A549 (cell line): ENCODE results near the gene DFFB. TPM values are rescaled to one million over a fixed set of nuclear protein-coding genes. Genes with fewer than 3 reads are reported as not detected.

Source experiments
- ATAC-seq, 2 experiments: fragments of 200-7000 bp in 1 of 2; fragments of >200 bp in 1 of 2; cut with Nextera tagmentation in 1 of 2; cut with Tn5 transposase in 1 of 2; 3 replicates each; pipeline versions ENCODE4 v1.8.0 to v1.9.1; 2018 to 2020; ENCODE audit warnings: mild to moderate bottlenecking in 1 of 2, moderate library complexity in 1 of 2
- CTCF ChIA-PET: fragments of 300-600 bp; sonication (Branson Sonifier 250); formaldehyde crosslinking; extraction: SDS; loops from one replicate; lab custom pipeline; 2021; ENCODE audit warnings: antibody characterized with exemption, inconsistent platforms; lab: Yijun Ruan, JAX
- POLR2A ChIA-PET: fragments of 350-600 bp; formaldehyde crosslinking; extraction: SDS; loops from one replicate; lab custom pipeline; 2021; ENCODE audit warnings: antibody characterized with exemption, inconsistent platforms; lab: Yijun Ruan, JAX
- DNase-seq, 2 experiments: peaks; one replicate each; pipeline versions ENCODE4 v3.0.0 to v3.0.0-alpha.2; 2011 to 2016; ENCODE audit warnings: low read depth in 1 of 2, low spot score in 1 of 2
- FAIRE-seq: peaks from 2 replicates; lab custom pipeline; 2011; peaks lifted over from hg19 to GRCh38; lab: Jason Lieb, UNC
- H3K27ac ChIP-seq, 2 experiments: fragments of >200 bp; sonication (Bioruptor Twin); formaldehyde crosslinking; 3 replicates each; pipeline ENCODE4 v1.5.1; 2016 to 2017
- H3K4me1 ChIP-seq: fragments of >200 bp; sonication (Bioruptor Twin); formaldehyde crosslinking; 3 replicates; pipeline ENCODE4 v1.6.1; 2016
- H3K4me2 ChIP-seq: fragments of >200 bp; sonication (Bioruptor Twin); formaldehyde crosslinking; 3 replicates; pipeline ENCODE4 v1.6.1; 2016
- H3K4me3 ChIP-seq: fragments of >200 bp; sonication (Bioruptor Twin); formaldehyde crosslinking; 3 replicates; pipeline ENCODE4 v1.5.1; 2016
- H3K9me3 ChIP-seq: fragments of >200 bp; sonication (Bioruptor Twin); formaldehyde crosslinking; 3 replicates; pipeline ENCODE4 v1.6.1; 2016
- EHF ChIP-seq: fragments of 250-450 bp; sonication (Bioruptor Pico); IDR thresholded peaks from 2 replicates; pipeline ENCODE4 v1.5.0; 2020; ENCODE audit warnings: mild to moderate bottlenecking
- ESRRA ChIP-seq: fragments of 150-350 bp; IDR thresholded peaks from 2 replicates; pipeline ENCODE4 v1.6.1; 2014; ENCODE audit warnings: mild to moderate bottlenecking, low read length, borderline replicate concordance
- FOSL2 ChIP-seq, 2 experiments: fragments of 450-650 bp in 1 of 2; fragments of >200 bp in 1 of 2; sonication (Bioruptor Twin) in 1 of 2; formaldehyde crosslinking; IDR thresholded peaks; 2 replicates each; pipeline versions ENCODE4 v1.5.0 to v1.6.1; 2016 to 2020; ENCODE audit warnings: mild to moderate bottlenecking in 1 of 2, moderate library complexity in 1 of 2
- FOXS1 ChIP-seq: fragments of 250-450 bp; sonication (Bioruptor Pico); IDR thresholded peaks from 2 replicates; pipeline ENCODE4 v1.5.0; 2020; ENCODE audit warnings: mild to moderate bottlenecking, moderate library complexity
- HOXB5 ChIP-seq: fragments of 250-450 bp; sonication (Bioruptor Pico); IDR thresholded peaks from 2 replicates; pipeline ENCODE4 v1.5.0; 2020; ENCODE audit warnings: mild to moderate bottlenecking, moderate library complexity
- JUN ChIP-seq, 2 experiments: fragments of >200 bp; sonication (Bioruptor Twin); formaldehyde crosslinking; IDR thresholded peaks; 2 replicates in 1 of 2; 3 replicates in 1 of 2; pipeline ENCODE4 v1.6.1; 2016 to 2017
- POLR2A ChIP-seq: IDR thresholded peaks from 2 replicates; pipeline ENCODE4 v1.6.1; 2012; ENCODE audit warnings: mild to moderate bottlenecking, low read length
- POLR2AphosphoS2 ChIP-seq: conservative IDR thresholded peaks from 2 replicates; pipeline ENCODE4 v1.6.1; 2012; ENCODE audit warnings: low read length, improper control_type of control experiment, inconsistent platforms
- RNF2 ChIP-seq: fragments of 200-600 bp; sonication (generic); IDR thresholded peaks from 2 replicates; pipeline ENCODE4 v1.6.1; 2016; ENCODE audit warnings: low read depth, mild to moderate bottlenecking, antibody characterized with exemption, moderate library complexity, borderline replicate concordance
- TFCP2L1 ChIP-seq: fragments of 250-450 bp; sonication (Bioruptor Pico); IDR thresholded peaks from 2 replicates; pipeline ENCODE4 v1.5.0; 2021; ENCODE audit warnings: mild to moderate bottlenecking
- ZNF302 ChIP-seq: fragments of 250-450 bp; sonication (Bioruptor Pico); IDR thresholded peaks from 2 replicates; pipeline ENCODE4 v1.9.0; 2021; ENCODE audit warnings: inconsistent platforms, mild to moderate bottlenecking, moderate library complexity
- WGBS: methylation state at CpG from one replicate; pipeline ENCODE4 v1.1.6; 2017; ENCODE audit errors: missing lambda C conversion rate; 5-methylcytosine and 5-hydroxymethylcytosine counted together
- polyA plus RNA-seq, 4 experiments: library from polyadenylated mRNA; depleted of rRNA in 3 of 4; stranded (reverse); fragments of >200 nt; fragmentation: RNase III in 1 of 4; extraction: RNeasy Plus Mini Kit Qiagen cat#74134 plus additional on column Dnase treatment in 1 of 4; gene quantifications; 2 replicates in 3 of 4; 3 replicates in 1 of 4; pipeline ENCODE4 v1.2.3, GENCODE V29; 2011 to 2017
- TF ChIP-seq, protein P1 (sequence below): IDR thresholded peaks from 2 replicates; pipeline ENCODE4 v1.6.1; 2012
- TF ChIP-seq, protein P2 (sequence below): fragments of >200 bp; sonication (Bioruptor Twin); formaldehyde crosslinking; IDR thresholded peaks from 2 replicates; pipeline ENCODE4 v1.6.1; 2016
- TF ChIP-seq, protein P3 (sequence below): fragments of 150-350 bp; IDR thresholded peaks from 2 replicates; pipeline ENCODE4 v1.6.1; 2014; ENCODE audit warnings: low read depth, mild to moderate bottlenecking, low read length

Gene DFFB
- polyA plus RNA-seq, 2 of the 4 experiments (the other 2 are of a cell fraction): 2.5 to 3.7 TPM

DNA sequence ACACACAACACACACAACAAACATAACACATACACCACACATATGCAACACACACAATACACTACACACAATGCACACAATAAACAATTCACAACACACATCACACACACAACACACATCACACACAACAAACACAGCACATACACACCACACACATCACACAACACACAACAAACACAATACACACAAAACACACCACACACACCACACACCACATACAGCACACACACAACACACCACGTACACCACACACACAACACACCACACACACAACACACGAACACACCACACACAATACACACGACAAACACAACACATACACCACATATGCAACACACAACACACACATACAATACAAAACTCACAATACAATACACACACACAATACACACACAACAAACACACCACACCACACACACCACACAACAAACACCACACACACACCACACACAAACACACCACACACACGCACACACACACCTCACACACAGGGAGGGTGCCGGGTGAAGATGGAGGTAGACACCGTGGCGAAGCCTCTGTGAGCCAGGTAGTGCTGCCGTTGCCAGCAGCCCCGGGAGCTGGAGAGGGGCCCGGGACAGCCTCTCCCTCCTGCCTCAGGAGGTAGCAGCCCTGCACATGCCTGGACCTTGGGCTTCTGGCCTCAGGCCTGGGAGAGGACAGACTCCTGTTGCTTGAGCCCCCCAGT, 73.2 kb downstream of the DFFB start (continued):
- TF ChIP-seq, protein P1, sequence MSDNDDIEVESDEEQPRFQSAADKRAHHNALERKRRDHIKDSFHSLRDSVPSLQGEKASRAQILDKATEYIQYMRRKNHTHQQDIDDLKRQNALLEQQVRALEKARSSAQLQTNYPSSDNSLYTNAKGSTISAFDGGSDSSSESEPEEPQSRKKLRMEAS: no peak
- no peak for TF ChIP-seq HOXB5 (CRISPR knock-in tag)
- TF ChIP-seq FOXS1: no peak
- no peak for TF ChIP-seq ZNF302 (CRISPR knock-in tag)
- no peak for TF ChIP-seq POLR2AphosphoS2
- TF ChIP-seq TFCP2L1 (CRISPR knock-in tag): no peak
- TF ChIP-seq, protein P2, sequence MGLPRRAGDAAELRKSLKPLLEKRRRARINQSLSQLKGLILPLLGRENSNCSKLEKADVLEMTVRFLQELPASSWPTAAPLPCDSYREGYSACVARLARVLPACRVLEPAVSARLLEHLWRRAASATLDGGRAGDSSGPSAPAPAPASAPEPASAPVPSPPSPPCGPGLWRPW: no peak
- TF ChIP-seq, all 56 proteins: peak for 0

- H3K27ac ChIP-seq: no peak overlapping the region
- TF ChIP-seq POLR2A: no peak
- TF ChIP-seq, protein P3, sequence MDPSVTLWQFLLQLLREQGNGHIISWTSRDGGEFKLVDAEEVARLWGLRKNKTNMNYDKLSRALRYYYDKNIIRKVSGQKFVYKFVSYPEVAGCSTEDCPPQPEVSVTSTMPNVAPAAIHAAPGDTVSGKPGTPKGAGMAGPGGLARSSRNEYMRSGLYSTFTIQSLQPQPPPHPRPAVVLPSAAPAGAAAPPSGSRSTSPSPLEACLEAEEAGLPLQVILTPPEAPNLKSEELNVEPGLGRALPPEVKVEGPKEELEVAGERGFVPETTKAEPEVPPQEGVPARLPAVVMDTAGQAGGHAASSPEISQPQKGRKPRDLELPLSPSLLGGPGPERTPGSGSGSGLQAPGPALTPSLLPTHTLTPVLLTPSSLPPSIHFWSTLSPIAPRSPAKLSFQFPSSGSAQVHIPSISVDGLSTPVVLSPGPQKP: no peak
- TF ChIP-seq, protein P2: no peak
- no peak for FAIRE-seq
- ChIA-PET CTCF (no interaction called here), POLR2A (no interaction called here)
- H3K4me2 ChIP-seq: no peak overlapping the region
- no peak for DNase-seq
- ATAC-seq: no peak
- 42% methylated on average over 11 of the region's 17 CpGs for WGBS
- H3K4me1 ChIP-seq: no peaks in the 10 kb centered on the region
- no peak overlapping the region for H3K4me3 ChIP-seq
- H3K9me3 ChIP-seq: no peaks in the 10 kb centered on the region; the same call in 2 of the 3 replicates
Measured at GRCh38 chr1:3931007-3931912, 74.0 kb downstream of the DFFB start.

DNA sequence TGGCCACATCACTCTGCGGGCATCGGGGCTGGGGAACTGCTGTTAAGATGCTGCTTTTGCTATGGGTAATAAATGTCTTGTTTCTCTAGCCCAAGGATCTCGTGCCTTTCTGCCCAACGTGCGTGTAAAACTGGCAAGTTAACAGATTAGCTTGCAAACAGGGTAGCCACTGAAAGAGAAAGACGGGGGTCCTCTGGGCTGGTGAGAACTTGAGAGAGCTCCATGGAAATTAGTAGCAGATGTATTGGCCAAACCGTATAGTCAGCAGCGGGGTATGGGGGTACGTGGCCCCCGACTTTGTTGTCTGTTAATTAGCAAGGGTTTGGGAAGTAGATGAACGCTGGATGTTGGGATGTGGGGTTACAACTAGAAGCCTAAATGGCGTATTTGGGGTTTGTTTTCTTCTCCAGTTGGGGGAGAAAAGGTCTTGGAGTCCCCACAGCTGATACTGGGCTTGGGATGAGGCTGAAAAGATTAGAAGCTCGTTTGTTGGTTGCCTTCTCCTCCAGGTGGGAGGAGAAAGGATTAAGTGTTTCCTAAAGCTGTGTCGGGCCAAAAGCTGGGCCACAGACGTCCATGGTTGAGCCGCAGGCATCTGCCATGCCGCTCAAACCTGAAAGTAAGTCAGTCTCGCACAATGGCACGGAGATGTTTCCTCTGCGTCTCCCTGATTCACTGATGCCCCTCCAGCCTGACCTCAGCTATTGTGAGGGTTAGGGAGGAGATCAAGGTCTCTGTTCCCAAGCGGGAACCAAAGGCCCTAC, 75.1 kb downstream of the DFFB start:
- no peak for TF ChIP-seq FOSL2 (IDR thresholded peaks at IDR 0.05)
- TF ChIP-seq FOSL2 (CRISPR knock-in tag; IDR thresholded peaks at IDR 0.05): no peak
- TF ChIP-seq RNF2: no peak
- TF ChIP-seq ESRRA: no peak
- TF ChIP-seq EHF (CRISPR knock-in tag): no peak
- TF ChIP-seq JUN (IDR thresholded peaks at IDR 0.05): no peak
- ATAC-seq (no peak), DNase-seq (no peak), FAIRE-seq (no peak)
- POLR2A ChIA-PET: no interaction called here
- H3K4me3 ChIP-seq: no peak overlapping the region
- H3K4me1 ChIP-seq: no peaks in the 10 kb centered on the region
- H3K27ac ChIP-seq: no peak overlapping the region
- CTCF ChIA-PET: no interaction called here
- H3K4me2 ChIP-seq: no peak overlapping the region
- WGBS: 14% methylated on average over 21 of the region's 21 CpGs
- peaks cover 5% of the 10 kb centered on the region; the same call in 2 of the 3 replicates for H3K9me3 ChIP-seq

Other genes starting within 250 kb of the DFFB start
- gene MEGF6, start 246.0 kb upstream of the DFFB start, polyA plus RNA-seq (2011; rRNA removed): 0.66 and 0.82 TPM in 2 replicates
- gene MEGF6, start 246.0 kb upstream of the DFFB start, polyA plus RNA-seq (2017; fragmentation: RNase III; extraction: RNeasy Plus Mini Kit Qiagen cat#74134 plus additional on column Dnase treatment): 10.2 to 13.7 TPM (median 12.7 TPM) in 3 replicates
- 13.1 and 15.8 TPM in 2 replicates for gene TPRG1L, start 232.5 kb upstream of the DFFB start, polyA plus RNA-seq (2011; rRNA removed)
- 18.4 to 20.1 TPM (median 18.7 TPM) in 3 replicates for gene TPRG1L, start 232.5 kb upstream of the DFFB start, polyA plus RNA-seq (2017; fragmentation: RNase III; extraction: RNeasy Plus Mini Kit Qiagen cat#74134 plus additional on column Dnase treatment)
- gene WRAP73, start 207.4 kb upstream of the DFFB start, polyA plus RNA-seq (2011; rRNA removed): 16.1 and 18.4 TPM in 2 replicates
- gene WRAP73, start 207.4 kb upstream of the DFFB start, polyA plus RNA-seq (2017; fragmentation: RNase III; extraction: RNeasy Plus Mini Kit Qiagen cat#74134 plus additional on column Dnase treatment): 12.1 to 15.4 TPM (median 12.9 TPM) in 3 replicates
- 0.01 TPM in 1 of 2 replicates, not detected in the other for gene TP73, start 205.0 kb upstream of the DFFB start, polyA plus RNA-seq (2011; rRNA removed)
- 0.09 to 0.25 TPM (median 0.16 TPM) in 3 replicates for gene TP73, start 205.0 kb upstream of the DFFB start, polyA plus RNA-seq (2017; fragmentation: RNase III; extraction: RNeasy Plus Mini Kit Qiagen cat#74134 plus additional on column Dnase treatment)
- gene CCDC27, start 105.0 kb upstream of the DFFB start, polyA plus RNA-seq (2011; rRNA removed): not detected in 2 replicates
- gene CCDC27, start 105.0 kb upstream of the DFFB start, polyA plus RNA-seq (2017; fragmentation: RNase III; extraction: RNeasy Plus Mini Kit Qiagen cat#74134 plus additional on column Dnase treatment): not detected in 3 replicates
- gene SMIM1, start 84.7 kb upstream of the DFFB start, polyA plus RNA-seq (2011; rRNA removed): 0.67 and 0.74 TPM in 2 replicates
- 0.80 to 1.3 TPM (median 1.1 TPM) in 3 replicates for gene SMIM1, start 84.7 kb upstream of the DFFB start, polyA plus RNA-seq (2017; fragmentation: RNase III; extraction: RNeasy Plus Mini Kit Qiagen cat#74134 plus additional on column Dnase treatment)
- 37.3 and 41.6 TPM in 2 replicates for gene LRRC47, start 61.0 kb upstream of the DFFB start, polyA plus RNA-seq (2011; rRNA removed)
- 26.0 to 28.5 TPM (median 26.3 TPM) in 3 replicates for gene LRRC47, start 61.0 kb upstream of the DFFB start, polyA plus RNA-seq (2017; fragmentation: RNase III; extraction: RNeasy Plus Mini Kit Qiagen cat#74134 plus additional on column Dnase treatment)
- gene CEP104, start 265 bp upstream of the DFFB start, polyA plus RNA-seq (2011; rRNA removed): 28.8 and 28.9 TPM in 2 replicates
- gene CEP104, start 265 bp upstream of the DFFB start, polyA plus RNA-seq (2017; fragmentation: RNase III; extraction: RNeasy Plus Mini Kit Qiagen cat#74134 plus additional on column Dnase treatment): 13.7 to 15.4 TPM (median 14.5 TPM) in 3 replicates
- gene C1orf174, start 42.8 kb downstream of the DFFB start, polyA plus RNA-seq (2011; rRNA removed): 26.3 and 29.7 TPM in 2 replicates
- 23.6 to 23.9 TPM (median 23.7 TPM) in 3 replicates for gene C1orf174, start 42.8 kb downstream of the DFFB start, polyA plus RNA-seq (2017; fragmentation: RNase III; extraction: RNeasy Plus Mini Kit Qiagen cat#74134 plus additional on column Dnase treatment)